B cell (primary cell): ENCODE results near the gene RIPPLY2. TPM values are rescaled to one million over a fixed set of nuclear protein-coding genes. Genes with fewer than 3 reads are reported as not detected.

Experiments used
- ATAC-seq: fragments of 200-7000 bp; cut with Tn5 transposase; one replicate; pipeline ENCODE4 v1.10.0; 2021; ENCODE audit warnings: low read depth, mild to moderate bottlenecking, moderate number of reproducible peaks, moderate library complexity
- CTCF ChIA-PET: fragments of 350-600 bp; sonication (Branson Sonifier 250); formaldehyde crosslinking; loops from one replicate; lab custom pipeline; 2021; ENCODE audit warnings: antibody characterized with exemption, inconsistent platforms; lab: Charles Lee
- POLR2A ChIA-PET: fragments of 350-600 bp; sonication (Branson Sonifier 250); formaldehyde crosslinking; loops from one replicate; lab custom pipeline; 2021; ENCODE audit warnings: antibody characterized with exemption; lab: Charles Lee
- DNase-seq: peaks from one replicate; pipeline ENCODE4 v3.0.0; 2013
- H2AFZ ChIP-seq: 2 replicates; pipeline ENCODE4 v1.6.1; 2012; ENCODE audit warnings: mild to moderate bottlenecking, low read depth, low read length; ENCODE audit not compliant: insufficient read depth, poor library complexity, severe bottlenecking
- H3K27ac ChIP-seq, 2 donors: 1 replicate in 1 of 2; 2 replicates in 1 of 2; pipeline ENCODE4 v1.5.1; 2012 to 2013; ENCODE audit warnings: low read length in 2 of 2, mild to moderate bottlenecking in 2 of 2, moderate library complexity in 1 of 2
- H3K27me3 ChIP-seq, 4 experiments: fragments of 200-600 bp in 1 of 4; sonication (generic) in 1 of 4; replicated peaks in 1 of 4; 1 replicate in 2 of 4; 2 replicates in 2 of 4; pipeline versions ENCODE4 v1.6.1 to v1.7.0; 2013 to 2016; ENCODE audit warnings: low read length in 3 of 4, mild to moderate bottlenecking in 2 of 4, mixed read lengths in 1 of 4, moderate library complexity in 1 of 4; ENCODE audit not compliant: insufficient read depth in 4 of 4, control insufficient read depth in 3 of 4; ENCODE audit errors: control extremely low read depth in 1 of 4
- H3K36me3 ChIP-seq, 2 experiments: replicated peaks in 1 of 2; 1 replicate in 1 of 2; 2 replicates in 1 of 2; pipeline versions ENCODE4 v1.6.1 to v1.7.1; 2013; ENCODE audit warnings: low read length in 1 of 2; ENCODE audit not compliant: insufficient read depth in 2 of 2, control insufficient read depth in 1 of 2; ENCODE audit errors: control extremely low read depth in 1 of 2, extremely low read depth in 1 of 2
- H3K4me1 ChIP-seq, 2 donors: fragments of 200-600 bp in 1 of 2; sonication (generic) in 1 of 2; 1 replicate in 1 of 2; 2 replicates in 1 of 2; pipeline versions ENCODE4 v1.5.1 to v1.6.1; 2013 to 2017; ENCODE audit warnings: low read length in 2 of 2; ENCODE audit not compliant: control insufficient read depth in 2 of 2, insufficient read depth in 2 of 2
- H3K4me2 ChIP-seq: replicated peaks from 2 replicates; pipeline ENCODE3; 2012; ENCODE audit warnings: mild to moderate bottlenecking, low read depth, low read length; ENCODE audit not compliant: poor library complexity, severe bottlenecking
- H3K4me3 ChIP-seq, 5 experiments: fragments of 200-600 bp in 1 of 5; sonication (generic) in 1 of 5; 1 replicate in 3 of 5; 2 replicates in 2 of 5; pipeline versions ENCODE4 v1.5.1 to v1.7.0; 2011 to 2016; ENCODE audit warnings: low read length in 4 of 5, mild to moderate bottlenecking in 4 of 5, low read depth in 2 of 5, control low read depth in 1 of 5, moderate library complexity in 1 of 5; ENCODE audit not compliant: insufficient read depth in 1 of 5; ENCODE audit errors: control extremely low read depth in 1 of 5, extremely low read depth in 1 of 5
- H3K79me2 ChIP-seq: fragments of 200-600 bp; sonication (generic); one replicate; pipeline ENCODE4 v1.6.0; 2016; ENCODE audit warnings: low read length; ENCODE audit not compliant: control insufficient read depth, insufficient read depth
- H3K9ac ChIP-seq: fragments of 200-600 bp; sonication (generic); 2 replicates; pipeline ENCODE4 v1.6.1; 2017; ENCODE audit warnings: mild to moderate bottlenecking, low read length, moderate library complexity
- H3K9me3 ChIP-seq, 3 donors: one replicate each; pipeline versions ENCODE4 v1.6.1 to v1.7.1; 2013; ENCODE audit warnings: low read length in 2 of 3; ENCODE audit not compliant: control insufficient read depth in 2 of 3, insufficient read depth in 1 of 3; ENCODE audit errors: control extremely low read depth in 1 of 3
- H4K20me1 ChIP-seq: 2 replicates; pipeline ENCODE4 v1.6.0; 2012; ENCODE audit warnings: mild to moderate bottlenecking, low read length; ENCODE audit not compliant: insufficient read depth, control insufficient read depth, poor library complexity, severe bottlenecking
- H3K27ac Mint-ChIP-seq: one replicate; pipeline ENCODE4 v1.8.0; 2021; ENCODE audit warnings: mixed read lengths
- H3K27me3 Mint-ChIP-seq: one replicate; pipeline ENCODE4 v1.8.0; 2021; ENCODE audit warnings: mixed read lengths
- H3K4me1 Mint-ChIP-seq: one replicate; pipeline ENCODE4 v1.8.0; 2021; ENCODE audit warnings: mixed read lengths
- H3K4me3 Mint-ChIP-seq: one replicate; pipeline ENCODE4 v1.8.0; 2021; ENCODE audit warnings: mixed read lengths
- H3K9me3 Mint-ChIP-seq: one replicate; pipeline ENCODE4 v1.8.0; 2022; ENCODE audit warnings: mixed read lengths; ENCODE audit not compliant: insufficient read depth
- CTCF ChIP-seq: fragments of 200-600 bp; IDR thresholded peaks from one replicate; pipeline ENCODE4 v1.8.0; 2022; ENCODE audit warnings: antibody characterized with exemption, mild to moderate bottlenecking
- EZH2 ChIP-seq: IDR thresholded peaks from 2 replicates; pipeline ENCODE4 v1.6.1; 2012; ENCODE audit warnings: borderline replicate concordance, low read depth, mild to moderate bottlenecking, moderate library complexity, low read length; ENCODE audit not compliant: insufficient read depth, poor library complexity, severe bottlenecking
- WGBS: methylation state at CpG from one replicate; pipeline ENCODE4 v1.1.5; 2013; ENCODE audit warnings: missing lambda C conversion rate; ENCODE audit not compliant: insufficient coverage; 5-methylcytosine and 5-hydroxymethylcytosine counted together
- intact Hi-C: fragments of 100-400 bp; cut with micrococcal nuclease; formaldehyde crosslinking; loops from one replicate; pipeline ENCODE4 v1.10.0; 2022
- polyA plus RNA-seq: library from polyadenylated mRNA; depleted of rRNA; stranded (reverse); fragments of >200 nt; gene quantifications from 2 replicates; pipeline ENCODE4 v1.2.3, GENCODE V29; 2012
- total RNA-seq, 2 donors: library from RNA; stranded (reverse); fragments of 120-200 nt in 1 of 2; gene quantifications; 1 replicate in 1 of 2; 2 replicates in 1 of 2; pipeline versions ENCODE4 v1.2.3 to v1.2.4, GENCODE V29; 2013 to 2022

Gene RIPPLY2
- total and polyA plus RNA-seq, 2 donors (not counting 1 experiment from before 2014, with no cell fraction given): not detected

- H3K4me3 Mint-ChIP-seq: no peak overlapping the region
- no peak overlapping the region for H3K27ac Mint-ChIP-seq
- no peak overlapping the region for H3K27ac ChIP-seq
- peaks cover 0 to 21% (median 21%) of the 10 kb centered on the region in 3 donors for H3K9me3 ChIP-seq
- POLR2A ChIA-PET: no interaction called here
- H3K4me1 ChIP-seq: peaks cover 6% of the 10 kb centered on the region in 2 donors
- H3K27me3 Mint-ChIP-seq: no peaks in the 10 kb centered on the region
- no peak for DNase-seq
- H3K4me1 Mint-ChIP-seq: peaks cover 29% of the 10 kb centered on the region
- 100% methylated on average over 2 of the region's 4 CpGs for WGBS
- H3K27me3 ChIP-seq: no peaks in the 10 kb centered on the region
- H3K79me2 ChIP-seq: peaks cover 96% of the 10 kb centered on the region
- H3K9ac ChIP-seq: no peak overlapping the region
- peaks cover 12 to 50% of the 10 kb centered on the region in 2 experiments for H3K36me3 ChIP-seq
- H3K4me3 ChIP-seq: no peak overlapping the region
- H2AFZ ChIP-seq: no peak overlapping the region
- TF ChIP-seq CTCF (no peak), EZH2 (no peak)
- CTCF ChIA-PET: no interaction called here
- peaks cover 68% of the 10 kb centered on the region for H4K20me1 ChIP-seq
- H3K9me3 Mint-ChIP-seq: peaks cover 3% of the 10 kb centered on the region
- H3K4me2 ChIP-seq: no peak overlapping the region
- no peak for ATAC-seq
- intact Hi-C loops: no loop called here
Measured at GRCh38 chr6:83870649-83871048, 17.5 kb downstream of the RIPPLY2 start.

GRCh38 chr6:83872386-83873118 lies 19.4 kb downstream of the RIPPLY2 start:
- WGBS: no CpG with 5 or more reads among the region's 3 CpGs
- Histone ChIP-seq H3K9me3 (peaks cover 0 to 11% (median 8%) of the 10 kb centered on the region in 3 donors), H4K20me1 (peaks cover 63% of the 10 kb centered on the region), H3K27ac (no peak overlapping the region), H3K9ac (no peak overlapping the region), H3K36me3 (peaks cover 7 to 31% of the 10 kb centered on the region in 2 experiments), H3K4me2 (no peak overlapping the region), H3K79me2 (peaks cover 93% of the 10 kb centered on the region), H3K4me1 (peaks cover 6% of the 10 kb centered on the region in 2 donors), H2AFZ (no peak overlapping the region), H3K4me3 (no peak overlapping the region), H3K27me3 (no peaks in the 10 kb centered on the region)
- ATAC-seq: no peak
- H3K27me3 Mint-ChIP-seq: no peaks in the 10 kb centered on the region
- H3K27ac Mint-ChIP-seq: no peak overlapping the region
- intact Hi-C loops: no loop called here
- POLR2A ChIA-PET: no interaction called here
- DNase-seq: no peak
- CTCF ChIA-PET: no interaction called here
- H3K9me3 Mint-ChIP-seq: no peaks in the 10 kb centered on the region
- H3K4me3 Mint-ChIP-seq: peak overlapping the region; percentile 44
- TF ChIP-seq EZH2: no peak
- TF ChIP-seq CTCF: no peak
- peaks cover 37% of the 10 kb centered on the region for H3K4me1 Mint-ChIP-seq
